Activated CD4-positive, alpha-beta T cell treated with anti-CD3 and anti-CD28 coated beads for 36 hours (primary cell): ENCODE data around the gene OSBPL9. TPM values are rescaled to one million over a fixed set of nuclear protein-coding genes. Genes with fewer than 3 reads are reported as not detected.

Experiments used
- ATAC-seq: fragments of 200-7000 bp; cut with Tn5 transposase; one replicate; pipeline ENCODE4 v1.10.0; 2021; ENCODE audit warnings: mild to moderate bottlenecking, moderate library complexity
- CTCF ChIA-PET: fragments of 350-600 bp; sonication (Branson Sonifier 250); formaldehyde crosslinking; loops from one replicate; lab custom pipeline; 2021; ENCODE audit warnings: antibody characterized with exemption; lab: Charles Lee
- POLR2A ChIA-PET: fragments of 350-600 bp; sonication (Branson Sonifier 250); formaldehyde crosslinking; loops from one replicate; lab custom pipeline; 2021; ENCODE audit warnings: antibody characterized with exemption, inconsistent platforms; lab: Charles Lee
- DNase-seq: peaks from one replicate; pipeline ENCODE4 v3.0.0-alpha.2; 2020
- H3K27ac Mint-ChIP-seq: one replicate; pipeline ENCODE4 v1.8.0; 2021; ENCODE audit warnings: mixed read lengths
- H3K27me3 Mint-ChIP-seq: one replicate; pipeline ENCODE4 v1.8.0; 2021; ENCODE audit warnings: mixed read lengths
- H3K36me3 Mint-ChIP-seq: one replicate; pipeline ENCODE4 v1.8.0; 2021; ENCODE audit warnings: low read depth, mixed read lengths
- H3K4me1 Mint-ChIP-seq: one replicate; pipeline ENCODE4 v1.8.0; 2021; ENCODE audit warnings: mixed read lengths
- H3K4me3 Mint-ChIP-seq: one replicate; pipeline ENCODE4 v1.8.0; 2021; ENCODE audit warnings: mild to moderate bottlenecking, moderate library complexity, mixed read lengths
- H3K9me3 Mint-ChIP-seq: one replicate; pipeline ENCODE4 v1.8.0; 2021; ENCODE audit warnings: low read depth, mixed read lengths
- intact Hi-C, 2 experiments: fragments of 100-400 bp; cut with DNase I in 1 of 2; cut with micrococcal nuclease in 1 of 2; formaldehyde crosslinking; loops; one replicate each; pipeline versions ENCODE4 v1.14.2 to v1.15.1; 2022 to 2024; cut with DNase I, micrococcal nuclease
- total RNA-seq, 2 experiments: library from RNA; stranded (reverse); gene quantifications; one replicate each; pipeline ENCODE4 v1.2.3, GENCODE V29; 2021

OSBPL9 gene
- total RNA-seq, 2 experiments from 2014 or later: 46.2 to 64.5 TPM

DNA sequence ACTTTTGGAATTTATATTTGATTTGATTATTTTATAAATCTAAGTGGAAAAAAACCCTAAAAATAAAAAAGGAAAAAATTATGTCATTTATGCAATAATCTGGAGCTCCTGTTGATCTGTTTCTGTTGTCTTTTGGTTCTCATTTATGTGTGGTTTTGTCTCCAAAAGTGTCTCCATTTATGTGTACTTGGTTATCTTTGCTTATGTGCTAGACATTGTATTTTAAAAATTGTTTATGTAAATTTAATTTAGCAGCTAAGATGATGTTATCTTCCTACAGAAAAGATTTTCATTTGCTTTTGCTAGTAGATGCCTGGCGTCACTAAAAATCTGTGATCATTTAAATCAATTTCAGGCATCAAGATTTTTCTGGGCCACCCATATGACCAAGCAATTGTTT is 95.7 kb downstream of the OSBPL9 start:
- H3K27me3 Mint-ChIP-seq: no peaks in the 10 kb centered on the region
- intact Hi-C loops: no loop called here
- ATAC-seq: no peak
- DNase-seq: no peak
- H3K27ac Mint-ChIP-seq: no peak overlapping the region
- peaks cover 4% of the 10 kb centered on the region for H3K36me3 Mint-ChIP-seq
- POLR2A ChIA-PET: no interaction called here
- peaks cover 4% of the 10 kb centered on the region for H3K4me1 Mint-ChIP-seq
- CTCF ChIA-PET: no interaction called here
- no peaks in the 10 kb centered on the region for H3K9me3 Mint-ChIP-seq
- no peak overlapping the region for H3K4me3 Mint-ChIP-seq

DNA sequence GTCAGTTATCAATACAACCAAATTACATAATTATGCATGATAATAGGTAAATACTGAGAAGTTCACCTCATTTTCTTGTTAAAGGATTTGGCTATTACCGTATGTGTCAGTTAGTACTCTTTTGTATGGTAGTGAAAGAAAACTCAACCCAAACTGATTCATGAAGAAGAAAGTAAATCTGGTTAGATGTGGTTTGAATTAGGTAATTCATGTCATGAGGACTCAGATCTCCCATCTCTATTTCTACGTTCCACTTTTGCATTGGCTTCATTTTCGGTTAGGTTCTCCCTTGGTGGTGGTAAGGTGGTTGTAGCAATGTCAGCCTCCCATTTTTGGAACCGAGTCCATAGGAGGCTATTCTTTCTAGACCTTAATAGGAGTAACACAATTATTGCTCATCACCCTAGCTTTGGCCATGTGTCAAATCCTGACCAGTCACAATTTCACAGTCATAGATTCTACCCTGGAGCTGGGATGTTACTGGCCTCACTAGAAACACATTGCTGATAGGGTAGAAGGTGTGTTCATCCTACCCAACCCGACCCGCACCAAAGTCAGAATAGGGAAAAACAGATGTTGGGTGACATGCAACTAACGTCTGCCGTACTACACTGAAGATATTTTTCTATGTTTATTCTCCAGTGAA is 97.6 kb downstream of the OSBPL9 start:
- Mint-ChIP-seq H3K27me3 (no peaks in the 10 kb centered on the region), H3K4me3 (no peak overlapping the region), H3K4me1 (peaks cover 10% of the 10 kb centered on the region), H3K9me3 (no peaks in the 10 kb centered on the region), H3K36me3 (peaks cover 7% of the 10 kb centered on the region), H3K27ac (no peak overlapping the region)
- intact Hi-C loops: no loop called here
- DNase-seq: no peak
- ATAC-seq: peak; percentile 82
- ChIA-PET CTCF (interaction anchor here (0.6 kb wide), 1 partner anchor 55 kb away, joined by 3 read pairs; no protein-coding TSS in a partner anchor), POLR2A (no interaction called here)

DNA sequence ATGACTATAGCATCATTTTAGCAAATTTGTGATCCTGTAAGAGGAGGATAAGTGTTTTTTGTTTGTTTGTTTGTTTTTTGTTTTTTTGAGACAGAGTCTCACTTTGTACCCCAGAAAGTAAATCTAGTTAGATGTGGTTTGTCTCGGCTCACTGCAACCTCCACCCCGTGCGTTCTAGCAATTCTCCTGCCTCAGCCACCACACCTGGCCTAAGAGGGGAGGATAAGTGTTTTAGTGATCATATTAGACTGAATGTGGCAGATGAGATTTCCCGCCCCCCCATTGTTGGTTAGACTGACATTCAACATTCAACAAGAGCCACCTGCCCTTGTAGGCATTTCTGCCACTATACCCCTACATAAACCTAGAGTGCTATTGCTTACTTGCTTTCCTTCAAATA is 98.5 kb downstream of the OSBPL9 start:
- ATAC-seq (no peak), DNase-seq (no peak)
- intact Hi-C loops: no loop called here
- Mint-ChIP-seq H3K27ac (no peak overlapping the region), H3K4me3 (no peak overlapping the region), H3K36me3 (peaks cover 10% of the 10 kb centered on the region), H3K4me1 (peaks cover 10% of the 10 kb centered on the region), H3K9me3 (no peaks in the 10 kb centered on the region), H3K27me3 (no peaks in the 10 kb centered on the region)
- POLR2A ChIA-PET: no interaction called here
- CTCF ChIA-PET: interaction anchor here (0.6 kb wide), 2 partner anchors 54 to 398 kb away, joined by 3 read pairs; no protein-coding TSS in a partner anchor

DNA sequence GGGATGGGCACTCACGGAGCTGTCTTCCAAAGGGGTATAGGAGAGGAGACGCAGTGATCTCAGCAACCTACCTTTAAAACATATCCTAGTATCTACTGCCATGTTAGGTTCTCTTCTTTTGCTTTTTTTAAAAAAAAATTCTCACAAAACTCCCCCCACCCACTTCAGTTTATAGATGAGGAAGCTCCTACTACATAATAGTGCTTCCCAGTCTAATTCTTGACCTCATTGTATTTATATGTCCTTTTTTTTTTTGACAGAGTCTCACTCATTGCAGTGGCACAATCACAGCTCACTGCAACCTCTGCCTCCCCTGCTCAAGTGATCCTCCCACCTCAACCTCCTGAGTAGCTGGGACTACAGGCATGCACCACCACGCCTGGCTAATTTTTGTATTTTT is 99.9 kb downstream of the OSBPL9 start:
- H3K4me3 Mint-ChIP-seq: no peak overlapping the region
- peaks cover 10% of the 10 kb centered on the region for H3K36me3 Mint-ChIP-seq
- DNase-seq (no peak), ATAC-seq (no peak)
- H3K27ac Mint-ChIP-seq: no peak overlapping the region
- intact Hi-C loops: no loop called here
- ChIA-PET POLR2A (no interaction called here), CTCF (interaction anchor here (0.6 kb wide), 2 partner anchors 428 to 621 kb away, joined by 3 read pairs; no protein-coding TSS in a partner anchor)
- no peaks in the 10 kb centered on the region for H3K27me3 Mint-ChIP-seq
- H3K9me3 Mint-ChIP-seq: no peaks in the 10 kb centered on the region
- peaks cover 10% of the 10 kb centered on the region for H3K4me1 Mint-ChIP-seq

DNA sequence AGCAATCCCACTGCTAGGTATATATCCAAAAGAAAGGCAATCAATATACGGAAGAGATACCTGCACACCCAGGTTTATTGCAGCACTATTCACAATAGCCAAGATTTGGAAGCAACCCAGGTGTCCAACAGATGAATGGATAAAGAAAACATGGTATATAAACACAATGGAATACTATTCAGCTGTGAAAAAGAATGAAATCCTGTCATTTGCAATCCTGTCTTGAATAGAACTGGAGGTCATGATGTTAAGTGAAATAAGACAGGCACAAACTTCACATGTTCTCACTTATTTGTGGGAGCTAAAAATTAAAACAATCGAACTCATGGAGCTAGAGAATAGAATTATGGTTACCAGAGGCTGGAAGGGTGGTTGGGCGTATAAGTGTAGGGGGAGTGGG is 101.0 kb downstream of the OSBPL9 start:
- no peak overlapping the region for H3K4me3 Mint-ChIP-seq
- peaks cover 10% of the 10 kb centered on the region for H3K36me3 Mint-ChIP-seq
- CTCF ChIA-PET: interaction anchor here (0.9 kb wide), 1 partner anchor 368 kb away, joined by 3 read pairs; no protein-coding TSS in a partner anchor
- H3K9me3 Mint-ChIP-seq: no peaks in the 10 kb centered on the region
- no peak overlapping the region for H3K27ac Mint-ChIP-seq
- POLR2A ChIA-PET: no interaction called here
- H3K27me3 Mint-ChIP-seq: no peaks in the 10 kb centered on the region
- no peak for ATAC-seq
- intact Hi-C loops: no loop called here
- peaks cover 10% of the 10 kb centered on the region for H3K4me1 Mint-ChIP-seq
- no peak for DNase-seq

DNA sequence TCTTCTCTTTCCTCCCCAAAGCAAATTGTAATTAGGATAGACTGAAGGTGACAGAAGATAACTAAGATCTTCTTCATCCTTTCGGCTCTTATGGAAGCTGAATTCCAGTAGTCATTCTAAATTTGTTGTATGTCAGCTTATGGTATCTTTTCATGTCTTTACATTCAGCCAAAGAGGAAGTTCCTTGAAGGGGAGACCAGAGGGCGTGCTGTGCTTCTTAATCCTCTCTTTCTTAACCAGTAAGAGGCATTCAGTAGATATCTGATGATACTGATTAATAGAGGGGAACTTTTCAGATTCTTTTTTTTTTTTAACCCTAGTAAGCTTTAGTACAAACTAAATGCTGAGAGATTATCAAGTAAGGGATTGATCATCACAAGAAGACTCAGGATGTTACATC is 102.3 kb downstream of the OSBPL9 start:
- peaks cover 10% of the 10 kb centered on the region for H3K36me3 Mint-ChIP-seq
- ChIA-PET CTCF (interaction anchor here (0.7 kb wide), 1 partner anchor 27 kb away, joined by 3 read pairs; no protein-coding TSS in a partner anchor), POLR2A (interaction anchor here (0.7 kb wide), 1 partner anchor 74 kb away, joined by 3 read pairs; no protein-coding TSS in a partner anchor)
- no peaks in the 10 kb centered on the region for H3K27me3 Mint-ChIP-seq
- no peak overlapping the region for H3K27ac Mint-ChIP-seq
- peaks cover 10% of the 10 kb centered on the region for H3K4me1 Mint-ChIP-seq
- DNase-seq: no peak
- H3K9me3 Mint-ChIP-seq: no peaks in the 10 kb centered on the region
- no peak overlapping the region for H3K4me3 Mint-ChIP-seq
- no peak for ATAC-seq
- intact Hi-C loops: no loop called here

DNA sequence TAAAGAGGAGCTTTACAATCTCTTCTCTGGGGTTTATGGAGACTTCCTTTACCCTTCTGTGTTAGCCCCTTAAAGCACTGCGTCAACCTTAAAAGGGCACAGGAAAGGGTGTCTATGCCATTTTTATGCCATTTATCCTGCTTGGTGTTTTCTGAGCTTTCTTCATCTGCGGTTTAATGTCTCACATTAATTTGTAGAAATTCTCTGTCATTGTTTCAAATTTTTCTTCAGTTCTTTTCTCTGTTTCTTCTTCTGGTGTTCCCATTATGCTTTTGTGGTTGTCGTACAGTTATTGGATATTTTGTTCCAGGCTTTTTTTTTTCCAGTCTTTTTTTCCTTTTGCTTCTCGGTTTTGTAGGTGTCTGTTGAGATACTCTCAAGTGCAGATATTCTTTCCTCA is 107.9 kb downstream of the OSBPL9 start:
- Mint-ChIP-seq H3K27ac (no peak overlapping the region), H3K27me3 (no peaks in the 10 kb centered on the region), H3K9me3 (no peaks in the 10 kb centered on the region), H3K36me3 (peaks cover 2% of the 10 kb centered on the region), H3K4me1 (peaks cover 13% of the 10 kb centered on the region), H3K4me3 (no peak overlapping the region)
- intact Hi-C loops: loop anchor here in 1 of 2 experiments (5.0 kb wide), 1 partner anchor 643 kb away; the partner anchor contains the start of gene CC2D1B
- DNase-seq (no peak), ATAC-seq (no peak)
- ChIA-PET POLR2A (no interaction called here), CTCF (no interaction called here)

DNA sequence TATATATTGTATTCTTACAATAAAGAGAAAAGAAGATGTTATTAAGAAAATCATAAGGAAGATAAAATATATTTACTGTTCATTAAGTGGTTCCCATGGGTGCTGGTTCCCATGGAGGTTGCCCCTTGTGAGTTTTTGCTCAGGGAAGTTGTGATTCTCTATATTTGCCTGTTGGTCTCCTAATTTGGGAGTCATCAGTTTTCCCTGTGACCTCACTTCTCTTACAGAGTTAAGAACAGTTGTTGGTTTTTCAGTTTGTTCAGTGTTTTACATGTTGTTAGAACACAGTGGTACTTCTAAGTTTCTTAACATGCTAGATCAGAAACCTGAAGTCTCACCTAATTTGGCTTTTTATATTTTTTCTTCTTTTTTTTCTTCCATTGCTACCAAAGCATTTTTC is 109.2 kb downstream of the OSBPL9 start:
- CTCF ChIA-PET: interaction anchor here (0.7 to 3.4 kb wide), 2 partner anchors 30 to 43 kb away, joined by 3 to 13 read pairs; no protein-coding TSS in a partner anchor

DNA sequence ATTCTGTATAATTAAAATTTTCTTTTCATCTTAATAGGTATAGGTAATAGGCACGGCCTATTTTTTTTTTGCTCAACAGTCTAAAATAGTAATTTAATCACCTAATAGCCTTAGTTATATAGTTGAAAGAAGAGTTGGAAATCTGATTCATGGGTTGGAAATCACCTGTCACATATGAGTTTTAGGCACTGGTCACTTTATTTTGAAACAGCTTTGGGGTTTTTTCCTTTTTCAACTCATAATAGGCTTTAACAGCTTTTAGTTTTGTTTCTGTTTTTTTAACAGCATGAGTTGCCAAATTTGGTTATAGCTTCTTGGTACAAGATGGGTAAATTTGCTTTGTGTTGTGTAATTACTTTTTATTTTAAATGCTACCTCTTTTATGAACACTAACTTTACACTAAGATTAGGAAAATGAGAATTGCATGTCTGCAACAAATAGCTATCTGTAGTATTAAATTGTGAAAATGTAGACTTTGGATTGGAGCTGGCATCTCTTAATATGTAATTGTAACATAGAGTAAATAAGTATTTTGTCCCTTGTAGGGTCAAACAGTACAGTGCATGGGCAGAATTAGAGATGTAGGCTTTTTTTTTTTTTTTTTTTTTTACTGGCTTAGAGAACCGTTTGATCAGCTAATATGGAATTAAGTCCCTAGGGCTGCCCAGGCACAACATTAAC is 109.8 kb downstream of the OSBPL9 start:
- DNase-seq: no peak
- H3K4me1 Mint-ChIP-seq: peaks cover 23% of the 10 kb centered on the region
- intact Hi-C loops: loop anchor here in 1 of 2 experiments (5.0 kb wide), 1 partner anchor 641 kb away; the partner anchor contains the start of gene CC2D1B
- no peak for ATAC-seq
- no peak overlapping the region for H3K4me3 Mint-ChIP-seq
- POLR2A ChIA-PET: no interaction called here
- H3K27ac Mint-ChIP-seq: no peak overlapping the region
- H3K36me3 Mint-ChIP-seq: no peaks in the 10 kb centered on the region
- CTCF ChIA-PET: interaction anchor here (0.5 to 3.4 kb wide), 3 partner anchors 29 to 75 kb away, joined by 3 to 13 read pairs (median 3); no protein-coding TSS in a partner anchor
- no peaks in the 10 kb centered on the region for H3K9me3 Mint-ChIP-seq
- H3K27me3 Mint-ChIP-seq: no peaks in the 10 kb centered on the region

More for the DNA sequence above, 109.2 kb downstream of the OSBPL9 start:
- Mint-ChIP-seq H3K36me3 (no peaks in the 10 kb centered on the region), H3K27me3 (no peaks in the 10 kb centered on the region), H3K9me3 (no peaks in the 10 kb centered on the region), H3K4me3 (no peak overlapping the region), H3K4me1 (peaks cover 19% of the 10 kb centered on the region), H3K27ac (no peak overlapping the region)
- DNase-seq: no peak
- ATAC-seq: no peak
- POLR2A ChIA-PET: no interaction called here
- intact Hi-C loops: loop anchor here in 1 of 2 experiments (5.0 kb wide), 1 partner anchor 641 kb away; the partner anchor contains the start of gene CC2D1B

DNA sequence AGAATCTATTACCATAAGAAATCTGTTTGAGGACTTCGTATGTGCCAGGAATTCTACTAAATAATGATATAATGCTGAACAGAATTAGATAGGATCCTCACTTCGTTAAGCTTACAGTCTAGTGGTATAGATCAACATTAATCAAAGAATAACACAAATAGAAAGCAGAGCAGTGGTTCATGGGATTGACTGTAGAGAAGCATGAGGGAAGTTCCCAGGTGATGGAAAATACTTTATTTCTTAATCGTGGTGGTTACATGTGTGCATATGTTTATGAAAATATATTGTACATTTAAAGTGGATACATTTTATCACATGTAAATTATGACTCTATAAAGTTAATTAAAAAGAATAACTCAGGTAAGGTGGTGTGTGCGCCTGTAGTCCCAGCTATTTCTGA is 110.5 kb downstream of the OSBPL9 start:
- no peaks in the 10 kb centered on the region for H3K9me3 Mint-ChIP-seq
- H3K27ac Mint-ChIP-seq: no peak overlapping the region
- no peak overlapping the region for H3K4me3 Mint-ChIP-seq
- ChIA-PET POLR2A (interaction anchor here (1.0 kb wide), 1 partner anchor 37 kb away, joined by 3 read pairs; no protein-coding TSS in a partner anchor), CTCF (interaction anchor here (3.4 kb wide), 1 partner anchor 42 kb away, joined by 13 read pairs; no protein-coding TSS in a partner anchor)
- ATAC-seq (no peak), DNase-seq (no peak)
- no peaks in the 10 kb centered on the region for H3K36me3 Mint-ChIP-seq
- no peaks in the 10 kb centered on the region for H3K27me3 Mint-ChIP-seq
- intact Hi-C loops: loop anchor here in 1 of 2 experiments (5.0 kb wide), 1 partner anchor 640 kb away; the partner anchor contains the start of gene CC2D1B
- H3K4me1 Mint-ChIP-seq: peaks cover 27% of the 10 kb centered on the region

DNA sequence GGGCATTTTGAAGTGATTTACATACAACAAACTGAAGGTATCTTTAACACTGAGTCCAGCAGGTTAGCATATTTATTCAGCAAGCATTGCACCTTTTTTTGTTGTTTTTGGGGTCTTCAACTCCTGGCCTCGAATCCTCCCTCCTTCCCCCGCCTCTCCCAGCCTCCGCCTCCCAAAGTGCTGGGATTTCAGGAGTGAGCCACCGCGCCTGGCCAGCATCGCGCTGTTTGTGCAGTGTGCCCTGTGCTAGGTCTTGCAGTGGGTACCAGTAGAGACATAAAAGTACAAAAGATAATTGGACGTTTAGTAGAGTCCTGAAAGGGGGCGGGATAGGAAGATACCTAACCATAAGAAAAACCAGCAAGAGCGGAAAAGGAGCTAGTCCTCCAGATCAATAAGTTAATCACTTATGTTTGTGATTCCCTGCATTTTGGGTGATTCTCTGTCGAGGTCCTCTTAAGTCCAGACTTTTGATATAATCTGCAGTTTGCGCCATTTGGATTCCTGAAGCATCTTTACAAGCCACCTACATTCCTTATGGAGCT is 111.8 kb downstream of the OSBPL9 start:
- ChIA-PET POLR2A (interaction anchor here (0.6 to 1.1 kb wide), 2 partner anchors 98 to 328 kb away, joined by 3 to 4 read pairs; partner anchors contain the start of gene BTF3L4), CTCF (interaction anchor here (0.7 to 3.4 kb wide), 4 partner anchors 10 to 111 kb away, joined by 3 to 13 read pairs (median 4); no protein-coding TSS in a partner anchor)
- Mint-ChIP-seq H3K4me3 (peak overlapping the region; percentile 84), H3K4me1 (peaks cover 36% of the 10 kb centered on the region), H3K9me3 (no peaks in the 10 kb centered on the region), H3K36me3 (no peaks in the 10 kb centered on the region), H3K27me3 (no peaks in the 10 kb centered on the region), H3K27ac (peak overlapping the region; percentile 83)
- DNase-seq: no peak
- intact Hi-C loops: loop anchor here (1.0 to 5.0 kb wide), 10 partner anchors 111 to 760 kb away; partner anchors contain the start of genes NRDC (in 2 of the 2), OSBPL9 (in 2 of the 2), BTF3L4 (in 1 of the 2) and CC2D1B (in 1 of the 2)
- ATAC-seq: no peak
